GM19397 (cell line): ENCODE results near the gene LEP.

ENCODE experiments used
- ATAC-seq: cut with Tn5 transposase; IDR thresholded peaks from one replicate; pipeline ENCODE4 v1.9.1; 2021; ENCODE audit warnings: mild to moderate bottlenecking, moderate library complexity; ENCODE audit not compliant: unreplicated experiment

Gene LEP

GRCh38 chr7:128240696-128241386, at the start of gene LEP:
Gene LEP (plus strand): TSS chr7:128241278. CDS start chr7:128252019, 10,741 bp downstream.
- ATAC-seq = no peak

GRCh38 chr7:128192497-128193142, 48.5 kb upstream of the LEP start:
- ATAC-seq = no peak

- ATAC-seq = no peak
Measured at GRCh38 chr7:128194533-128195282, 46.4 kb upstream of the LEP start.

DNA sequence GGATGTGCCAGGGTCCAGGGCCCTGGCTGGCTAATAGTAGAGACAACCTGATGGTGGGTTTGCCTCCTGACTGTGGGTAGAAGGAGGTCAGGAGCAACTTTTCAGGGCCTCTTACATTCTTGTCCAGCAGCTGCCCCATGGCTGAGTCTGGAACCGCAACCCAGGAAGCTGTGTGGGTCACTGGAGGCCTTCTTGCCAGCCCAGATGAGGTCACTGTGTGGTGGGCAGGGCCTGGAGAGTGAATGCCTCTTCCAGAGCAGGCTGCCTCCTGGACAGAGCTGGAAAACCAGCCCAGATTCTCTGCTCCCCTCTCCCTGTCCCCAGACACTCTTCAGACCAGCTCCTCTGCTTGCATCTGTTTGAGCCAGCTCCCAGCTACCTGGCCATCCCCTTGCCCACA, 43.5 kb upstream of the LEP start:
- ATAC-seq = no peak

- ATAC-seq = no peak
Measured at GRCh38 chr7:128197989-128198580, 43.0 kb upstream of the LEP start.

DNA sequence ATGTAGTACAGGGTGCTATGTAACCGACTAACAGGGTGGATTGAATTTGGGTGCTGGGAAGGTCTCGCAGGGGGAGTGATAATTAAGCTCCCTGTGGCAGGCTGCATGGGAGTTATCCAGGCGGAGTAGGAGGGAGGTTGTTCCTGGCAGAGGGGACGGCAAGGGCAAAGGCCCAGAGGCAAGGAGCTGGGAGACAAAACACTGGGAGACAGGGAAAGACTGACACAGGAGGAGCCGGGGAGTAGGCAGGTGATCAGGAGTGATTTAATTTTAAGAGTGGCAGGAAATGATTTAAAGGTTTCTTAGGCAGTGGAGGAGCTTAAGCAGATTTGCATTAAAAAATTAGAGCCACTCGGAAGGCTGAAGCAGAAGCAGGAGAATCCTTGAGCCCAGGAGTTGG, 40.7 kb upstream of the LEP start:
- no peak for ATAC-seq

DNA sequence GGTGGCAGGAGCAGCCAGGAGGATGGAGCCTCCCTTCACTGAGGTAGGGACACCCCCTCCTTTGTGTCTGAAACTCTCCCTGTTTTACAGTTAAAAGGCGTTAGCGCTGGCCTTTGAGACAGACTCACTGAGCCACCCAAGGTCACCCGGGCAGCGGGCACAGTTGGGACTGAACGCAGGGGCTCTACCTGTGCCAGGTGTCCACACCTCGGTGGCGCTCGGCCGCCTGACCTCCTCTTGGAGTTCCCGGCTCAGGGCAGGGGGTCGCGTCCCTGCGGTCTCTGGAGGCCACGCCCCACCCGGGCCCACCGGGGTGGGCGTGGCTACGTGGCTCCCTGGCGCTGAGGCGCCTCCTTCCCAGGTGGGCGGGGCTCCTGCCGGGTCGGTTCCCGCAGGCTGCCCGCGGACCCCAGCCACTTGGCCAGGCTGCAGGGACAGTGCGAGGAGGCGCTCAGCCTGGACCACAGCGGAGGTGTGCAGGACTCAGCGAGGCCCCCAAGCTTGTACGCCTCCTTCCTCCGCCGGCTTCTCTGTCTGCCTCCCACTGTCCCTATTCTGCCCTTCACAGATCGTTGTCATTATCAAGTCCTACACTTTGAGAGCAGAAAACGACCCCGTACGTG, 39.9 kb upstream of the LEP start:
- no peak for ATAC-seq

- ATAC-seq = no peak
Measured at GRCh38 chr7:128201690-128202085, 39.4 kb upstream of the LEP start.

- ATAC-seq = no peak
Measured at GRCh38 chr7:128202287-128202957, 38.7 kb upstream of the LEP start.

GRCh38 chr7:128203047-128203491, 38.0 kb upstream of the LEP start:
- no peak for ATAC-seq

GRCh38 chr7:128203710-128204214, 37.3 kb upstream of the LEP start:
- no peak for ATAC-seq

GRCh38 chr7:128204455-128204854, 36.6 kb upstream of the LEP start:
- no peak for ATAC-seq

GRCh38 chr7:128205068-128205467, 36.0 kb upstream of the LEP start:
- no peak for ATAC-seq

DNA sequence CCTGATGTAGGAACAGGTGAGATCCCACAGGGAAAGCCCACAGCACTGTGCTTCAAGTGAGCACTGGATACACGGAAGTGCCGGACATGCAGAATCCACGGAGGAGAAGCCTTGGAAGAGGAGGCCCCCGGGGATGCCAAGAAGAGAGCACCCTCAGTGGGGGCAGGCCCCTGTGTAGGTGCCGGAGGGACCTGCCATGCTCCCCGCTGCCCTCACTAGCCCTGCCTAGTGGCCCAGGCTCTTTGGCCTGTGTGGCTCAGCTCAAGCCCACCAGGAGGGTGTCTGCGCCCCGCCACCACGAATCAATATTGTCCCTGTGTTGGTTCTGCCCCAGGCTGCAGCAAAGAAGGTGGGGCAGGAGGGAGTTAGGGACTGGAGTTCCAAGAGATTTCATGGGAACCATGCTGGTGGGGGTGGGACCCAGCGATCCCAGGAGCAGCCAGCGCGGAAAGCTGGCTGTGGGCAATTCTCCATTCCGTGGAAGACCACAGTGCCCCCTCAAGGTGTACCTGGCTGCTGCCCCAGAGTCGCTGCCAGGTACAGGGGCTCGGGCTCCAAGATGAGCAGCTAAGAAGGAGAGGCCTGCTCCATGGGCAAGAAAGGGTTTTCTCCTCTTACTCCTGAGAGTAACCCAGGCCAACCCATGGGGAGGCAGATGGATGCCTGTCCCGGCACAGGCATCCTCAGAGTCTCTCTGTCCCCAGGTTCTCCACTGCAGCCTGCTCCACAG, 34.9 kb upstream of the LEP start:
- no peak for ATAC-seq

DNA sequence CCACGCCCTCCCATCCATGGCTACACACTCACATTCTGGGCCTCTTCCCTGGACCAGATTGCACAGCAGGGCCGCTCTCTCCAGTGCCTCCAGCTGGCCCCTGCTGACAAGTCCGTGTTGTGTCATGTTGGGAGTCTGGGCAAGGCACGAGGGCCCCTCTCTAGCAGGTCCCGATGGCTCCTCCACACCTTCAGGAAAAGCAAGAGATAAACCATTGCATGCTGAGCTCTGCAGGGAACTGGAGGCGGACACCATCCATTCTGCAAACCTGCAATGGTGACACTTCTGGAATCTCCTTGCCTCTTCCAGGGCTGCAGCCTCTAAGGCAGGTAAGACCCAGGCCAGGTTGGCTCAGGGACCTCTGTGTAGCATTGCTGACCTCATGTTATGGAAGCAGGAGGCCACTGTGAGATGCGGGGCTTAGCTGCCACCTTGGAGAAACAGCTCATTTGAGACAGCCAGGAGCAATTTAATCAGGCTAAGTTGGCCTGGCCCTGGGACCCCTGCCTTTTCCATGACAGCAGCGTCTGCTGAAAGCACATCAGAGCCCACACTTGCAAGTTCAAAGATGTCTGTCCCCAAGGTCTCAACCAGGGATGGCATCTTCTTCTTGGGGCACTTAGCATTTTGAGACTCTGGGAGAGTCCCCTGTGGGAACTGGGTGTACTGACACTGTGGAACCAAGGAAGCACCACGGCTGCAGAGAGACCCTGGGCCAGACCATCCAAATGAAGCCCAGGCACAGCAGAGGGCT, 34.2 kb upstream of the LEP start:
- no peak for ATAC-seq

DNA sequence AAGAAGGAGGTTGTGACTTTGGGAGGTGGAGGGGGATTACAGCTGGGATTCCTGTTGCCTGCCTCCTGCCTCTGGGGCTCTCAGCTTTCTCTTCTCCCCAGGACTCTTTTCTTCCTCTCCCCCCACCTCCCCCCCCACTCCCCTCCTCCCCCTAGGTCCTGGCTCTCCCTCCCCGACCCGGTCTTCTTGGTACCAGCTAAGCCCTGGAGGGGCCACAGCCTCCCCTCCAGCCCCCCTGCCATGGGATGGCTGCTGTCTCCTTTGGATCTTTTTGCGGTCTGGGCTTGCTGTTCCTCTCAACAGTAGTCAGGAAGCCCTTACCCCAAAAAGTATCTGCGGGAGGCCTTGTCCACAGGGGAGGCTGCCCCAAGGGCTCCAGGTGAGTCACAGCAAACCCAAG, 33.5 kb upstream of the LEP start:
- no peak for ATAC-seq

DNA sequence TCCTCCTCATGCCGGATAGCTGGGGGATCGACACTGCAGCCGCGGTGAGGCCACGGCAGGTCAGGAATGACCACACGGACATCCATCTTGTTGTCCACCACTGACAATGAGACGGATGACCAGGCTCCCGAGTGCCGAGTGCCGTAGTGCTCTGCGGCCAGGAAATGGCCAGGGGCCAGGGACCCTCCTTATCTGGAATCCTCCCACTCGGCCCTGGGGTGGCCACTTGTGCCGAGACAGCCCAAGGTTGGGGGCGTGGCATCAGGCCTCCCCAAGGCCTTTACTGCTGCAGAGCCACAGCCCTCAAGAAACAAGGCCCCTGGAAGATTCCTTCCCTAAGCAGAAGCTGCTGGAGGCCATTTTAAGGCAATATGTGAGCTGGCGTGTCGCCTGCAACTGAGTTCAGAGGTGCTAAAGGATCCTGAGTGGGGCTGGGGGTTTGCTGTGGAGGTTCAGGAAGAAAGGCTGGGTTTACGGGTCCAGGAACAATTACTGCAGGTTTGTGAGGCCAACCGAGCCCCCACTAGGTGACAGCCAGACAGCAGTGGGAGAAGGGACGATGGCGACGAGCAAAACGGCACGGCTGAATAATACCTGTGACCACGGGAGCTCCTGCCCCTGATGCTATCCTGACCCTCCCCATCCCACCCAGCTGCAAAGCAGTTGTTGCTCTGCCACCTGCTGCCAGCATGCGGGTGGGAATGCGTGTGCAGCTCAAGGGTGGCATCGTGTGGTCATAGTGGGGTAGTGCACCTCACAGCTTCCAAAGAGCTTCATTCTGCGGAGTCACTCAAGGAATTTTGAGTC, 31.6 kb upstream of the LEP start:
- peak; percentile 50 for ATAC-seq

- no peak for ATAC-seq
Measured at GRCh38 chr7:128210036-128210347, 31.1 kb upstream of the LEP start.
